K562 (cell line): Measurements from ENCODE around the gene SLC26A8. TPM values are rescaled to one million over a fixed set of nuclear protein-coding genes. Genes with fewer than 3 reads are reported as not detected.

Source experiments
- ATAC-seq: fragments of 200-7000 bp; cut with Tn5 transposase; 3 replicates; pipeline ENCODE4 v1.9.1; 2020; ENCODE audit warnings: moderate library complexity
- BruUV-seq: library from RNA; stranded (reverse); fragments of 400-500 nt; replicated peaks from 2 replicates; lab custom pipeline; 2021; lab: Mats Ljungman, UMichigan
- CTCF ChIA-PET: fragments of 300-600 bp; formaldehyde crosslinking; extraction: SDS; loops from one replicate; lab custom pipeline; 2021; ENCODE audit warnings: low intra/inter-chr PET ratio; lab: Yijun Ruan, JAX
- POLR2A ChIA-PET: fragments of 300-600, 350-650 bp; sonication (Branson Sonifier 250); formaldehyde crosslinking; extraction: SDS; loops from one replicate; lab custom pipeline; 2021; ENCODE audit warnings: antibody characterized with exemption, inconsistent platforms; lab: Yijun Ruan, JAX
- DNase-seq, 4 experiments: peaks; one replicate each; pipeline versions ENCODE4 v3.0.0 to v3.0.0-alpha.2; 2011 to 2018; ENCODE audit warnings: low spot score in 3 of 4, mixed read lengths in 3 of 4; ENCODE audit errors: extremely low read depth in 1 of 4
- FAIRE-seq: peaks from 2 replicates; lab custom pipeline; 2011; peaks lifted over from hg19 to GRCh38; lab: Jason Lieb, UNC
- H2AFZ ChIP-seq: 2 replicates; pipeline ENCODE4 v1.6.0; 2011; ENCODE audit warnings: low read depth, low read length, control low read depth, inconsistent platforms
- H3K27ac ChIP-seq: fragments of 200-600 bp; 3 replicates; pipeline ENCODE4 v1.8.0; 2011; ENCODE audit warnings: low read depth, mild to moderate bottlenecking, control low read depth, inconsistent platforms, low read length, moderate library complexity, mixed read lengths; ENCODE audit errors: extremely low read depth
- H3K27me3 ChIP-seq, 2 experiments: fragments of 300-600 bp in 1 of 2; 2 replicates in 1 of 2; 3 replicates in 1 of 2; pipeline versions ENCODE4 v1.6.0 to v1.8.0; 2011; ENCODE audit warnings: inconsistent platforms in 2 of 2, low read length in 2 of 2, mild to moderate bottlenecking in 1 of 2, mixed read lengths in 1 of 2, moderate library complexity in 1 of 2; ENCODE audit not compliant: control insufficient read depth in 2 of 2, insufficient read depth in 2 of 2
- H3K36me3 ChIP-seq: fragments of 300-600 bp; 3 replicates; pipeline ENCODE4 v1.8.0; 2011; ENCODE audit warnings: mild to moderate bottlenecking, low read length, inconsistent platforms; ENCODE audit not compliant: control insufficient read depth, insufficient read depth
- H3K4me1 ChIP-seq, 2 experiments: fragments of 200-600 bp in 1 of 2; replicated peaks in 1 of 2; 2 replicates in 1 of 2; 3 replicates in 1 of 2; pipeline versions ENCODE4 v1.5.1 to v1.8.0; 2011; ENCODE audit warnings: inconsistent platforms in 2 of 2, low read length in 2 of 2, mild to moderate bottlenecking in 1 of 2, mixed read lengths in 1 of 2, moderate library complexity in 1 of 2; ENCODE audit not compliant: control insufficient read depth in 2 of 2, insufficient read depth in 2 of 2
- H3K4me2 ChIP-seq: 2 replicates; pipeline ENCODE4 v1.6.1; 2011; ENCODE audit warnings: low read length, control low read depth, inconsistent platforms, mixed read lengths; ENCODE audit not compliant: insufficient read depth
- H3K4me3 ChIP-seq: fragments of 200-600 bp; sonication (generic), shearing (Covaris generic); 2 replicates; pipeline ENCODE4 v1.5.1; 2016; ENCODE audit warnings: control low read depth, inconsistent platforms
- H3K79me2 ChIP-seq: fragments of 200-600 bp; 3 replicates; pipeline ENCODE4 v1.8.0; 2011; ENCODE audit warnings: low read length, inconsistent platforms; ENCODE audit not compliant: control insufficient read depth, insufficient read depth
- H3K9ac ChIP-seq, 2 experiments: 2 replicates each; pipeline versions ENCODE4 v1.6.0 to v1.6.1; 2011; ENCODE audit warnings: low read depth in 2 of 2, low read length in 2 of 2, control low read depth in 1 of 2, inconsistent platforms in 1 of 2, mild to moderate bottlenecking in 1 of 2, mixed read lengths in 1 of 2; ENCODE audit not compliant: insufficient read depth in 1 of 2
- H3K9me1 ChIP-seq: one replicate; pipeline ENCODE4 v1.6.0; 2011; ENCODE audit warnings: inconsistent platforms, mild to moderate bottlenecking, low read length, moderate library complexity; ENCODE audit not compliant: control insufficient read depth, insufficient read depth
- H3K9me3 ChIP-seq: replicated peaks from 2 replicates; pipeline ENCODE4 v1.5.1; 2011; ENCODE audit warnings: low read depth, low read length, inconsistent platforms; ENCODE audit not compliant: control insufficient read depth, insufficient read depth
- H4K20me1 ChIP-seq: replicated peaks from 2 replicates; pipeline ENCODE4 v1.6.1; 2011; ENCODE audit warnings: low read length, inconsistent platforms, mixed read lengths; ENCODE audit not compliant: control insufficient read depth, insufficient read depth
- FOXJ2 ChIP-seq: fragments of 200-800 bp; sonication (Bioruptor generic); IDR thresholded peaks from 2 replicates; pipeline ENCODE4 v1.6.1; 2016; ENCODE audit warnings: missing genetic modification characterization, missing compliant biosample characterization
- HDAC6 ChIP-seq: IDR thresholded peaks from 2 replicates; pipeline ENCODE4 v1.6.1; 2012; ENCODE audit warnings: low read depth, mild to moderate bottlenecking, control low read depth, inconsistent platforms, low read length, moderate library complexity
- HMG20A ChIP-seq: fragments of 450-650 bp; formaldehyde crosslinking; conservative IDR thresholded peaks from 2 replicates; pipeline ENCODE4 v1.4.0; 2020; ENCODE audit warnings: mild to moderate bottlenecking, mixed read lengths
- HNRNPL ChIP-seq: fragments of 200-400 bp; formaldehyde crosslinking; IDR thresholded peaks from 2 replicates; pipeline ENCODE4 v1.6.1; 2017; ENCODE audit warnings: low read depth, mild to moderate bottlenecking, low read length
- MCM7 ChIP-seq, 2 experiments: fragments of 450-650 bp; IDR thresholded peaks; 2 replicates each; pipeline ENCODE4 v1.6.1; 2016 to 2018
- MEIS2 ChIP-seq: fragments of 450-650 bp; IDR thresholded peaks from 2 replicates; pipeline ENCODE4 v1.6.1; 2014; ENCODE audit warnings: mild to moderate bottlenecking; ENCODE audit not compliant: partially characterized antibody
- PTBP1 ChIP-seq: fragments of 200-400 bp; formaldehyde crosslinking; IDR thresholded peaks from 2 replicates; pipeline ENCODE4 v1.6.1; 2017; ENCODE audit warnings: low read depth, low read length
- SNAPC5 ChIP-seq: fragments of 250-450 bp; sonication (Bioruptor Pico); IDR thresholded peaks from 2 replicates; pipeline ENCODE4 v1.8.0; 2021; ENCODE audit warnings: moderate library complexity, mild to moderate bottlenecking, inconsistent platforms
- SREBF1 ChIP-seq: fragments of 150-350 bp; IDR thresholded peaks from 2 replicates; pipeline ENCODE4 v1.6.1; 2014; ENCODE audit warnings: antibody characterized with exemption, low read depth, low read length, borderline replicate concordance
- ZNF239 ChIP-seq: fragments of 250-450 bp; sonication (Bioruptor Pico); IDR thresholded peaks from 2 replicates; pipeline ENCODE4 v1.4.0; 2020; ENCODE audit warnings: mild to moderate bottlenecking
- ZNF57 ChIP-seq: fragments of 450-650 bp; formaldehyde crosslinking; IDR thresholded peaks from 2 replicates; pipeline ENCODE4 v1.4.0; 2020; ENCODE audit warnings: mild to moderate bottlenecking, moderate library complexity
- WGBS: fragments of 100-300 bp; shearing (Covaris generic); methylation state at CpG from one replicate; pipeline ENCODE4 v1.1.6; 2016; ENCODE audit warnings: low coverage, mixed read lengths; ENCODE audit not compliant: insufficient coverage; ENCODE audit errors: missing lambda C conversion rate; 5-methylcytosine and 5-hydroxymethylcytosine counted together
- in situ Hi-C: fragments of 300-500 bp; cut with MboI; formaldehyde crosslinking; loops from 4 replicates; pipeline ENCODE4 v1.15.0; 2018; ENCODE audit warnings: inconsistent platforms, mixed read lengths
- intact Hi-C: fragments of 100-400 bp; cut with micrococcal nuclease; formaldehyde crosslinking; loops from 2 replicates; pipeline ENCODE4 v1.14.2; 2022
- polyA plus RNA-seq, 8 experiments: library from polyadenylated mRNA; depleted of rRNA in 4 of 8; stranded (reverse) in 5 of 8; unstranded in 3 of 8; fragments of >200 nt; fragmentation: Nextera tagmentation in 2 of 8; fragmentation: Illumina TruSeq in 1 of 8; extraction: Ambion mirVana in 2 of 8; extraction: Trizol in 1 of 8; gene quantifications; 2 replicates each; pipeline versions ENCODE4 v1.2.1 to v1.2.3, GENCODE V29; 2011 to 2014; ENCODE audit warnings: inconsistent platforms in 1 of 8, missing spikeins in 1 of 8
- total RNA-seq, 7 experiments: library from RNA; depleted of rRNA in 6 of 7; stranded (reverse); fragments of >200 nt in 6 of 7; fragmentation: Illumina TruSeq in 2 of 7; extraction: Trizol in 2 of 7; gene quantifications; 2 replicates each; pipeline versions ENCODE4 v1.2.1 to v1.2.3, GENCODE V29; 2011 to 2021; ENCODE audit warnings: low replicate concordance in 1 of 7
- TF ChIP-seq, protein P1 (sequence below): fragments of 250-450 bp; sonication (Bioruptor Pico); IDR thresholded peaks from 2 replicates; pipeline ENCODE4 v1.8.0; 2021; ENCODE audit warnings: borderline replicate concordance, mild to moderate bottlenecking, moderate library complexity; ENCODE audit not compliant: poor library complexity, severe bottlenecking
- TF ChIP-seq, protein P2 (sequence below): fragments of 250-450 bp; sonication (Bioruptor Pico); IDR thresholded peaks from 2 replicates; pipeline ENCODE4 v1.9.0; 2021; ENCODE audit warnings: mild to moderate bottlenecking

Gene SLC26A8
- total and polyA plus RNA-seq, 9 of the 15 experiments (the other 6 are each of a cell fraction or from before 2014, with no cell fraction given) = not detected

- ATAC-seq = peak; percentile 18; the same call in 1 of the 3 replicates
- Histone ChIP-seq H3K4me1 (no peaks in the 10 kb centered on the region), H3K4me2 (no peak overlapping the region), H2AFZ (no peak overlapping the region), H3K9me1 (no peaks in the 10 kb centered on the region), H3K9me3 (0 out of 2 replicates have a peak, but pooled peaks cover 3% of the 10 kb centered on the region), H4K20me1 (peaks cover 18% of the 10 kb centered on the region; the same call in 1 of the 2 replicates), H3K79me2 (peaks cover 99% of the 10 kb centered on the region), H3K27ac (no peak overlapping the region), H3K27me3 (no peaks in the 10 kb centered on the region), H3K36me3 (peaks cover 78% of the 10 kb centered on the region), H3K4me3 (no peak overlapping the region), H3K9ac (no peak overlapping the region)
- POLR2A ChIA-PET = interaction anchor here (0.6 kb wide), 1 partner anchor 308 kb away, joined by 3 read pairs; no protein-coding TSS in a partner anchor
- in situ Hi-C loops = no loop called here
- CTCF ChIA-PET = no interaction called here
- TF ChIP-seq SREBF1 (no peak), HMG20A (CRISPR knock-in tag) (no peak), ZNF239 (CRISPR knock-in tag) (no peak), FOXJ2 (tag) (no peak), MCM7 (IDR thresholded peaks at IDR 0.05) (no peak), MEIS2 (no peak), SNAPC5 (CRISPR knock-in tag) (no peak), HDAC6 (no peak), ZNF57 (no peak), PTBP1 (no peak), HNRNPL (no peak)
- TF ChIP-seq, protein P1, sequence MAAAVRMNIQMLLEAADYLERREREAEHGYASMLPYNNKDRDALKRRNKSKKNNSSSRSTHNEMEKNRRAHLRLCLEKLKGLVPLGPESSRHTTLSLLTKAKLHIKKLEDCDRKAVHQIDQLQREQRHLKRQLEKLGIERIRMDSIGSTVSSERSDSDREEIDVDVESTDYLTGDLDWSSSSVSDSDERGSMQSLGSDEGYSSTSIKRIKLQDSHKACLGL (CRISPR knock-in tag) = no peak
- TF ChIP-seq, protein P2, sequence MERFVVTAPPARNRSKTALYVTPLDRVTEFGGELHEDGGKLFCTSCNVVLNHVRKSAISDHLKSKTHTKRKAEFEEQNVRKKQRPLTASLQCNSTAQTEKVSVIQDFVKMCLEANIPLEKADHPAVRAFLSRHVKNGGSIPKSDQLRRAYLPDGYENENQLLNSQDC (CRISPR knock-in tag) = no peak
- intact Hi-C loops = no loop called here
- BruUV-seq = no TSS peak
- FAIRE-seq = no peak
- WGBS = 97% methylated on average over 1 of the region's 1 CpG
- DNase-seq = no peak
Measured at GRCh38 chr6:35896228-35896627, 128.2 kb downstream of the SLC26A8 start.
